ENCODE data around the gene TEX14. TPM values are rescaled to one million over a fixed set of nuclear protein-coding genes. Genes with fewer than 3 reads are reported as not detected.
A peak's percentile ranks its signal among the peaks of the same experiment; 100 is the strongest.

TEX14 gene
- total RNA-seq, 1 donor from 2014 or later: not detected

GRCh38 chr17:58532555-58532951 lies 159.3 kb downstream of the TEX14 start:
- no peak overlapping the region for H3K4me3 ChIP-seq (ENCODE audit: low read depth, low read length)
- H3K36me3 ChIP-seq (ENCODE audit: control insufficient read depth, insufficient read depth, low read length): no peaks in the 10 kb centered on the region
- DNase-seq (ENCODE audit: low read depth): no peak
- no peak for TF ChIP-seq CTCF (IDR thresholded peaks at IDR 0.05; ENCODE audit: insufficient read depth, low read length, severe bottlenecking)
- peaks cover 3% of the 10 kb centered on the region for H3K27me3 ChIP-seq (ENCODE audit: control insufficient read depth, insufficient read depth, low read length)
- FAIRE-seq: no peak

GRCh38 chr17:58531661-58532554 lies 159.9 kb downstream of the TEX14 start:
- DNase-seq (ENCODE audit: low read depth): peak; percentile 30

GRCh38 chr17:58531122-58531521 lies 160.7 kb downstream of the TEX14 start:
- Histone ChIP-seq H3K4me3 (ENCODE audit: low read depth, low read length) (no peak overlapping the region), H3K36me3 (ENCODE audit: control insufficient read depth, insufficient read depth, low read length) (no peaks in the 10 kb centered on the region), H3K27me3 (ENCODE audit: control insufficient read depth, insufficient read depth, low read length) (peaks cover 2% of the 10 kb centered on the region)
- FAIRE-seq (no peak), DNase-seq (ENCODE audit: low read depth) (no peak)
- TF ChIP-seq CTCF (IDR thresholded peaks at IDR 0.05; ENCODE audit: insufficient read depth, low read length, severe bottlenecking): no peak

More at GRCh38 chr17:58531661-58532554, 159.9 kb downstream of the TEX14 start:
- no peak for FAIRE-seq
- no peak for TF ChIP-seq CTCF (IDR thresholded peaks at IDR 0.05; ENCODE audit: insufficient read depth, low read length, severe bottlenecking)
- Histone ChIP-seq H3K27me3 (ENCODE audit: control insufficient read depth, insufficient read depth, low read length) (peaks cover 3% of the 10 kb centered on the region), H3K4me3 (ENCODE audit: low read depth, low read length) (peak overlapping the region; percentile 28), H3K36me3 (ENCODE audit: control insufficient read depth, insufficient read depth, low read length) (no peaks in the 10 kb centered on the region)

GRCh38 chr17:58530655-58531054 lies 161.2 kb downstream of the TEX14 start:
- FAIRE-seq (no peak), DNase-seq (ENCODE audit: low read depth) (no peak)
- H3K4me3 ChIP-seq (ENCODE audit: low read depth, low read length): no peak overlapping the region
- peaks cover 2% of the 10 kb centered on the region for H3K27me3 ChIP-seq (ENCODE audit: control insufficient read depth, insufficient read depth, low read length)
- no peaks in the 10 kb centered on the region for H3K36me3 ChIP-seq (ENCODE audit: control insufficient read depth, insufficient read depth, low read length)
- no peak for TF ChIP-seq CTCF (IDR thresholded peaks at IDR 0.05; ENCODE audit: insufficient read depth, low read length, severe bottlenecking)

- TF ChIP-seq CTCF (IDR thresholded peaks at IDR 0.05; ENCODE audit: insufficient read depth, low read length, severe bottlenecking): no peak
- H3K36me3 ChIP-seq (ENCODE audit: control insufficient read depth, insufficient read depth, low read length): no peaks in the 10 kb centered on the region
- no peak for DNase-seq (ENCODE audit: low read depth)
- H3K4me3 ChIP-seq (ENCODE audit: low read depth, low read length): no peak overlapping the region
- peaks cover 2% of the 10 kb centered on the region for H3K27me3 ChIP-seq (ENCODE audit: control insufficient read depth, insufficient read depth, low read length)
- no peak for FAIRE-seq
These were observed 162.6 kb downstream of the TEX14 start for GRCh38 chr17:58529275-58529674.
